Measurements from ENCODE around the gene LRRIQ1. TPM values are rescaled to one million over a fixed set of nuclear protein-coding genes. Genes with fewer than 3 reads are reported as not detected.
A peak's percentile ranks its signal among the peaks of the same experiment; 100 is the strongest.

LRRIQ1 gene
- total and polyA plus RNA-seq, 2 of the 8 experiments (the other 6 are each of a cell fraction or from before 2014, with no cell fraction given): 0.24 to 0.76 TPM

DNA sequence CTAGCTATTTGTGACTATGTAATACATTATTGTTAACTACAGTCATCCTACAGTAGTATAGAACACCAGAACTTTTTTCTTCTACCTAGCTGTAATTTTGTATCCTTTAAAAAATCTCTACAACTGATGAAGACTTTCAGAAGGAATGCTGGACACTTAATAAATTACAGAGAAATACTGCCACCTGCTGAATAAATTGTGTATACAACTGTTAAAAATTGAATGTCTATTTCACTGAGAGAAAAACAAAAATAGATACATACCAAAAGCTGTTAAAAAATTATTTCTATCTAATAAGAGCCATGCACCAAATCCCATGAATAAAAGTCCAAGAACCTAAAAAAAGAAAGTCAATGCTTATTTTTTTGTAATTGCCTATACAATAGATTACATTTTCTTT, 6.7 kb upstream of the LRRIQ1 start:
- H2BK5ac ChIP-seq (ENCODE audit: low read depth, low read length): no peak overlapping the region
- no peak overlapping the region for H4K8ac ChIP-seq (ENCODE audit: extremely low read depth, insufficient read depth, low read length)
- H3K14ac ChIP-seq (ENCODE audit: insufficient read length): no peak overlapping the region
- H3K27me3 ChIP-seq (replicated peaks in 1 of 4; ENCODE audit: control insufficient read depth in 3 of 4, extremely low read depth in 1 of 4, insufficient read depth in 3 of 4, low read length in 3 of 4): peaks cover 0 to 2% (median 0%) of the 10 kb centered on the region in 4 experiments; a peak in 1 of 7 replicates
- no peak overlapping the region for H3K4me2 ChIP-seq (ENCODE audit: insufficient read depth in 1 of 2, low read depth in 2 of 2, low read length in 2 of 2)
- H2AK5ac ChIP-seq (ENCODE audit: low read depth, low read length): no peak overlapping the region
- H2BK15ac ChIP-seq (ENCODE audit: low read length): no peak overlapping the region
- no peak overlapping the region for H2BK20ac ChIP-seq (ENCODE audit: low read length)
- CTCF ChIA-PET (ENCODE audit: partially characterized antibody): interaction anchor here (0.8 to 10.7 kb wide), 28 partner anchors 18 to 215 kb away, joined by 3 to 150 read pairs (median 4); partner anchors contain the start of gene SLC6A15
- H3K23me2 ChIP-seq (ENCODE audit: low read depth, low read length): no peaks in the 10 kb centered on the region
- no peak overlapping the region for H3K18ac ChIP-seq (ENCODE audit: extremely low read depth, low read length)
- H4K91ac ChIP-seq (replicated peaks; ENCODE audit: insufficient read length, low read length): no peak overlapping the region
- H3K4me1 ChIP-seq (replicated peaks in 1 of 4; ENCODE audit: control insufficient read depth in 3 of 4, insufficient read depth in 4 of 4, low read length in 3 of 4): no peaks in the 10 kb centered on the region
- no peaks in the 10 kb centered on the region for H4K20me1 ChIP-seq (replicated peaks in 1 of 2; ENCODE audit: control insufficient read depth in 1 of 2, insufficient read depth in 2 of 2, low read length in 2 of 2)
- no peak overlapping the region for H2BK12ac ChIP-seq (ENCODE audit: low read depth, low read length)
- H2BK120ac ChIP-seq (replicated peaks; ENCODE audit: low read depth, low read length): no peak overlapping the region
- no peaks in the 10 kb centered on the region for H3K9me3 ChIP-seq (ENCODE audit: insufficient read depth in 2 of 2, low read depth in 1 of 2, low read length in 1 of 2)
- H3K36me3 ChIP-seq (ENCODE audit: control insufficient read depth in 2 of 4, insufficient read depth in 4 of 4, low read length in 3 of 4): no peaks in the 10 kb centered on the region
- POLR2A ChIA-PET (ENCODE audit: partially characterized antibody): interaction anchor here (0.6 to 1.3 kb wide), 2 partner anchors 47 to 117 kb away, joined by 3 to 4 read pairs; partner anchors contain the start of gene SLC6A15
- H3K4me3 ChIP-seq (ENCODE audit: extremely low read depth in 1 of 4, insufficient read depth in 2 of 4, low read depth in 3 of 4, low read length in 4 of 4): no peak overlapping the region
- no peak overlapping the region for H3K23ac ChIP-seq (ENCODE audit: insufficient read length)
- no peak overlapping the region for H4K5ac ChIP-seq (ENCODE audit: insufficient read length, low read depth, low read length)
- no peak overlapping the region for H3K27ac ChIP-seq (ENCODE audit: low read depth, low read length)
- H3K4ac ChIP-seq (replicated peaks; ENCODE audit: insufficient read length, low read depth, low read length): no peak overlapping the region
- no peaks in the 10 kb centered on the region for H3K79me2 ChIP-seq (ENCODE audit: control insufficient read depth in 1 of 2, insufficient read depth in 2 of 2, low read length in 2 of 2)
- no peak overlapping the region for H2AFZ ChIP-seq (ENCODE audit: low read length)
- DNase-seq (ENCODE audit: low read depth in 1 of 2, low spot score in 2 of 2): no peak
- no peak overlapping the region for H3K9ac ChIP-seq (replicated peaks in 1 of 4; ENCODE audit: extremely low read depth in 1 of 4, low read depth in 3 of 4, low read length in 3 of 4)
- no peaks in the 10 kb centered on the region for H3K79me1 ChIP-seq (ENCODE audit: low read depth, low read length)
- H3K56ac ChIP-seq (replicated peaks; ENCODE audit: insufficient read length, low read depth, low read length): no peak overlapping the region
- no peak for FAIRE-seq
- TF ChIP-seq CTCF (IDR thresholded peaks at IDR 0.05; ENCODE audit: control extremely low read depth in 1 of 3, insufficient read depth in 1 of 3, low read depth in 1 of 3, low read length in 3 of 3) (peak in 1 of 3 experiments; percentile 24; a peak in 1 of 4 replicates), CBX8 (IDR thresholded peaks at IDR 0.05; ENCODE audit: borderline replicate concordance, low read depth, low read length) (no peak), RBBP5 (IDR thresholded peaks at IDR 0.05; ENCODE audit: borderline replicate concordance, low read depth, low read length) (no peak), TBP (IDR thresholded peaks at IDR 0.05; ENCODE audit: low read depth, low read length) (no peak), RNF2 (IDR thresholded peaks at IDR 0.05; ENCODE audit: borderline replicate concordance, low read depth, low read length, missing control alignments, poor library complexity, severe bottlenecking) (no peak), EZH2 (IDR thresholded peaks at IDR 0.05; ENCODE audit: low read depth, low read length, severe bottlenecking) (no peak), RAD21 (IDR thresholded peaks at IDR 0.05 in 1 of 2, conservative IDR thresholded peaks at IDR 0.05 in 1 of 2; ENCODE audit: low read depth in 2 of 2, low read length in 2 of 2) (peak in 1 of 2 experiments; percentile 62; a peak in 3 of 4 replicates), SIN3A (conservative IDR thresholded peaks at IDR 0.05 in 1 of 2, IDR thresholded peaks at IDR 0.05 in 1 of 2; ENCODE audit: low read depth in 1 of 2, low read length in 2 of 2) (no peak), POLR2A (IDR thresholded peaks at IDR 0.05; ENCODE audit: control extremely low read depth in 1 of 2, low read depth in 2 of 2, low read length in 2 of 2) (no peak), PHF8 (conservative IDR thresholded peaks at IDR 0.05; ENCODE audit: low read depth, low read length) (no peak)

Data from H1 (cell line).